Skeletal muscle cell (primary cell): ENCODE measurements around the gene RGS17.
"Not testable (repeated sequence)": the region's sequence is repeated elsewhere in the genome, so short reads cannot be mapped to it uniquely, and the experiment has no call there.

ENCODE experiments used
- DNase-seq: peaks from one replicate; pipeline ENCODE4 v3.0.0-alpha.2; 2010; ENCODE audit warnings: low read depth
- H3K4me3 ChIP-seq: 2 replicates; pipeline ENCODE4 v1.5.1; 2011; ENCODE audit warnings: low read depth, mild to moderate bottlenecking, control low read depth, low read length, moderate library complexity

RGS17 gene

DNA sequence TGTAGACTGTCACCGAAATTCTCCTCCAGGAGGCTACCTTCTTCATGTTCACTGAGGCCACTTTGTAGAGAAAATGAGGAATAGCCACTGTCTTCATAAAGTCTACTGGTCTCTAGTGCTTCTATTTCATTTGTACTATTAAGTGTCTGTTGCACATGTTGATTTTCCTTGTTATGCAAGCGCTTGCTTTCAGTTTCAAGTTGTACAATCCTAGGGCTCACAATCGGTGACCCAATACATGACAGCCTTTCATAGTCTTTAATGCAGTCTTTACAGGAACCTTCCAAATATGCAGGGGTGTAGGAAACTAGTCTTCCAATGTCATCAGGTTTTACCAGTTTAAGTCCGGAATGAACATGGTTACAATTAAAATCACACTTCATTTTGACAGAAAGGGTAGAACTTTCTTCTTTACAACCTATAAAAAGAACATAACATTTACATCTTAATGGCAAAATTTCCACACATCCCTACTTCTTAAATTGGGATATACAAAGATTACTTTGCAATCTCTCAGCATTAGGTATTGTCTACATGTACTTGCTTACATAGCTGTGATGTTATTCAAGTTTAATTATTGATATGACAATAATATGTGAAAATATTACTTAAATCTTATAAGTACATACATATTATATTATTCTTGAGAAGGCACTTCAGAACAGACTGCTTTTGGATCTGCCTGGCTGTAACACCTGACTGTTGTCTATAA, 155.7 kb downstream of the RGS17 start:
- no peak for DNase-seq
- no peak overlapping the region for H3K4me3 ChIP-seq

DNA sequence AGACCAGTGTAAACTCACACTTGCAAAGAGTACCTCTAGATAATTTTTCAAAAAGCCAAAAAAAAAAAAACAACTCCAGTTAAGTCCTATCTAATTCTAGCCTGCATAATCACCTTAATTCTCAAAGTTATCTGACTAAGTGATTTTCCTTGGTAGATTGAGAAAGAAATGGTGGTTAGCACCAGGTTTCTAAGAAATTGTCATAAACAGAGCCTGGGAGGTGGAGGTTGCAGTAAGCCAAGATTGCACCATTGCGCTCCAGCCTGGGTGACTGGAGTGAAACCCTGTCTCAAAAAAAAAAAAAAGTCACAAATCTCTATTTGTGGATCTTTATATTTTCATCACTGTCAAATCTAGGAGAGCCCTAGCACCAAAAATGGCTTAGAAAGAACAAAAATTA, 157.2 kb downstream of the RGS17 start:
- DNase-seq, result no peak
- H3K4me3 ChIP-seq, result no peak overlapping the region

DNA sequence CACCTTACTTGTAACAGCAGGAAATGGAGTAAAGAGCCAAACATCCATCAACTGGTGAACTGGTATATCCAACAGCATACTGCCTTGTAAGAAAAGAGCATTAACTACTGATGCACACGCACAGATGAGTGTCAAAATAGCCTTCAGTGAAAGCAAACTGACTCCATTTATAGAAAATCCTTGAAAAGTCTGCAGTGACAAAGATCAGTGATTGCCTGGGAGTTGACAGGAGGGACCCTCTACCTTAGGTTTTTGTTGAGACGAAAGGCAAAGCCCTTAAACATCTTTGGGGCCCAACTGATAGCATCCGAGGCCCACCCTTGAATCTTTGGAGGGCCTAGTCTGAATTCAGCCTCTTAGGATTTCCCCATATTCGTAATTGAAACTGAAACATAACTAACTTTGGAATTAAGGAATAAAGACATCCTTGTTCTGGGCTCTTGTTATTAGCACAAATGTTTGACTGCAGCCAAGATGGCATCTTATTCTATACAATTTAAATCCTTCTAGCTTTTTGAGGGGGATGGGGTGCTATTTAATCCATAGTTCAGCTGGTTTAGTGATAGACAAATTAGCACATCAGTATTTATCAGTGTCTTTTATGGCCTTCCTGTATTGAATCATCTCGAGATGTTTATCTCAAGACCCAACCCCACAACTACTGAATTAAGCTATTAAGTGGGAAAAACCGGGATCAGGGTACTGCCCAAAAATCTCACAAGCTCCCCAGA, 161.2 kb downstream of the RGS17 start:
- no peak for DNase-seq
- no peak overlapping the region for H3K4me3 ChIP-seq

DNA sequence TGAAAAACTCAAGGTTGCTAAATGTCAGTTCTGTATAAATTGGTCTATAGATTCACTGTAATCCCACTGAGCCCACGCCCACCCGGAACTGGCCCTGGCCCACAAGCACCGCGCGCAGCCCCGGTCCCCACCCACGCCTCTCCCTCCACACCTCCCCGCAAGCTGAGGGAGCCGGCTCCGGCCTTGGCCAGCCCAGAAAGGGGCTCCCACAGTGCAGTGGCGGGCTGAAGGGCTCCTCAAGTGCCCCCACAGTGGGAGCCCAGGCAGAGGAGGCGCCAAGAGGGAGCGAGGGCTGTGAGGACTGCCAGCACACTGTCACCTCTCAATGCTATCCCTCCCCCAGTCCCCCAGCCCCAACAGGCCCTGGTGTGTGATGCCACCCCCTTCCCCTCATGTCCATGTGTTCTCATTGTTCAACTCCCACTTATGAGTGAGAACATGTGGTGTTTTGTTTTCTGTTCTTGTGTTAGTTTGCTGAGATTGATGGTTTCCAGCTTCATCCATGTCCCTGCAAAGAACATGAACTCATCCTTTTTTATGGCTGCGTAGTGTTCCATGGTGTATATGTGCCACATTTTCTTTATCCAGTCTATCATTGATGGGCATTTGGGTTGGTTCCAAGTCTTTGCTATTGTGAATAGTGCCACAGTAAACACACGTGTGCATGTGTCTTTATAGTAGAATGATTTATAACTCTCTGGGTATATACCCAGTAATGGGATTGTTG, 164.8 kb downstream of the RGS17 start:
- DNase-seq, H3K4me3 ChIP-seq: not testable (repeated sequence)

DNA sequence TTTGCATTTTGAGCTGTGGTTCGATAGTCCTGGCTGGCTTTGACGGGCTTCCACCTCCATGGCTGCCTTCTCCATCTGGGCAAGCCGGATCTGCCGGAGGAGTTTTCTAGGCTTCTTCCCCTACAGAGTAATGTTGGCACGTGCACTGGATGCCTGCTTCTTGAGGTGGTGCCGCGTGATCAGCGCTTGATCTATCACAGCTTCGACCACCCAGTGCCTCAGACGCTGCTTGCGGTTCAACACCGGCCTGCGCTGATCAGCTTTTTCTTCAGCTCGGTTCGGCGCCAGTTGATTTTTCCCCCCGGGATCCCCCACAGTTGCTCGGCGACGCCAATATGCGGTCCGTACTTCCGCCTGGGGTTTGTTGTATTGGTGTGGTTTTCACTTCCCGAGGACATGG, 171.7 kb downstream of the RGS17 start:
- DNase-seq, result no peak

DNA sequence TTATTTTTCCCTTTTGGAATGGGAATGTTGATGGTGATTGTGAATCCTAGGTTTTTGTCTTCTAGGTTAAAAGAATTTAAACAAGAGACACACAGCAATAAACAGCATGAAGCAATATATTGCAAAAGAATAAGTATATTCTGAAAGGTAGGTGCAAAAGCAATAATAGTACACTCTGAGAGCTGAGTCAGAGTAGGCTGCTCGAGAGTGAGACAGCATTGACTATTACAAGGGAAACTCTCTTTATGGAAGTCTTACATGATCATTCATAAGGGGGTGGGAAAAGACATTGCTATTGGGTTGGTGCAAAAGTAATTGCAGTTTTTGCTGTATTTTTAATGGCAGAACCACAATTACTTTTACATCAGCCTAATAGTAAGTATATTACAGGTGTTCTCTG, 173.3 kb downstream of the RGS17 start:
- no peak overlapping the region for H3K4me3 ChIP-seq
- DNase-seq, result no peak

More for the DNA sequence above, 171.7 kb downstream of the RGS17 start:
- H3K4me3 ChIP-seq, result no peak overlapping the region
